Stimulated activated CD8-positive, alpha-beta memory T cell treated with anti-CD3 and anti-CD28 coated beads, Interleukin-2, amount 100 ng/mL, for 48 hours (primary cell): ENCODE data around the gene SP140L.
A peak's percentile ranks its signal among the peaks of the same experiment; 100 is the strongest.
"Not testable (repeated sequence)": the region's sequence is repeated elsewhere in the genome, so short reads cannot be mapped to it uniquely, and the experiment has no call there.

Source experiments
- DNase-seq, 2 donors: peaks; one replicate each; pipeline ENCODE4 v3.0.0-alpha.2; 2020; ENCODE audit warnings: low read depth in 2 of 2

SP140L gene

GRCh38 chr2:230362030-230362691 is 35.2 kb downstream of the SP140L start:
- no peak for DNase-seq

DNA sequence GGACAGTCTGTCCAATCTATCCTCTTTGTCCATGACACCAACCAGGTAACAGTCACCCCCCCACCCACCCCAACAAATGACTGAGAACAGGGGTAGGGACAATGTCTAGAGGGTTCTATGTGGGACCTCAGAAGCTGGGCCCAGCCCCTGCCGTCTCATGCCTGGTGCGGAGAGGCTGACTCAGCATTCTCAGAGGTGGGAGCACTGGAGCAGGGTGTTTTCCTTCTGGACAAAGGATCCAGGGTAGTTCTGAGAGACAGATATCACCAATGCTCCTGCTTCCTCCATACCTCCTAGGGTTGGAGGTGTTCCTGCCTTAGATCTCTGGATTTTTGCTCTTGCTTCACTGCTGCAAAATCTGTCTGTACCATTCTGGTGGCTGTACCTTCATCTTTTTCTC is 55.1 kb downstream of the SP140L start:
- no peak for DNase-seq

DNA sequence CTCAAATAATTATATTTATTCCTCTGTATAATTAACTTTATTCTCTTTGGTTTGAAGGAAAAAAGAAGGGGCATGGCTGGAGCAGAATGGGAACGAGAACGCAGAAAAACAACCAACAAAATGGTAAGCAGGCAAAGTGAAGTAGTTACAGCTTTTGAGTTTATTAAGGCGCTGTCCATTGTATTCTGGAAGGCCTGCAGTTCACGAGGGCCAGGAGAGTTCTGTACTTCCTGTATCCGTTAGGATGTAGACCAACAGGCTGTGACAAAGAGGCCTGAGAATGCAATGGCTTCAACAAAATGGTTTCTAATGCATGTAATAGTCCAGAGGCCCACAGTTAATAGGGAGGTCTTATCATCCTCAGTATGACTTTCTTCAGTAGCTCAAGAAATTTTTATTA is 56.5 kb downstream of the SP140L start:
- no peak for DNase-seq

GRCh38 chr2:230384986-230385385 is 58.0 kb downstream of the SP140L start:
- no peak for DNase-seq

DNA sequence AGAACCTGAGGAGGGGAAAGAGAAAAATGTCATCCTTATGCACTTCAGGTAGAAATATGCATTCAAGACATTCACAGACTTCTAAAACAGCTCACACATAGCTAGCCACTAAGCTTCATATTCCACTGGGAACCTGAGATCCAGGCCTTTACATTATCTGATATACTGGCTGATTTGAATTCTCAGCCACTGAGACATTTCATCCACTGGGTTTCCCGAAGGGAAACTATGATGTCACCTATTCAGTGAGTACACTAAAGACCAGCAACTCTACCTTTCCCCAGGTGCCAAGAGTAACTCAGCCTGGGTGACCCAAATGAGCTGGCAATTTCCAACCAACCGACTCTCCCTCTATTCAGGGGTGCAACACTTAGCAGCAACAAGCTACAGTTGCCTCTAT is 67.3 kb downstream of the SP140L start:
- no peak for DNase-seq

DNA sequence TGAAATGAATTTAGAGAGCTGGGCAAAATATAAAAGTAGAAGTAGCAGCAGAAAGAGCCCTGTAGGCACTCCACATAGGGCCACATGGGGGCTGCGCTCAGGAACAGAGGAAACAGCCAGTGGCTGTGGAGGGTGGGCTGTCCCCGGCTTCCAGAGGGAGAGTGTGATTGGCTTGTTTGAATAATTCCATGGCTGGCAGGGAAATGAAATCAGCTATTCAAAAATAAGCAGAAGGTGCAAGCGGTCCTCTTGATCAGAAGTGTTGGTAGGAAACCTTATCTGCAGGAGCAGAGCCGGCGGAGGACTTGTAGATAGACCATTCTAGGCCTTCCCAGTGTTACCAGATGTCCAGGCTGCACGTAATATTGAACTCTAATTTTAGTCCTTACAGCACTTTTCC is 71.7 kb downstream of the SP140L start:
- not testable (repeated sequence) for DNase-seq

DNA sequence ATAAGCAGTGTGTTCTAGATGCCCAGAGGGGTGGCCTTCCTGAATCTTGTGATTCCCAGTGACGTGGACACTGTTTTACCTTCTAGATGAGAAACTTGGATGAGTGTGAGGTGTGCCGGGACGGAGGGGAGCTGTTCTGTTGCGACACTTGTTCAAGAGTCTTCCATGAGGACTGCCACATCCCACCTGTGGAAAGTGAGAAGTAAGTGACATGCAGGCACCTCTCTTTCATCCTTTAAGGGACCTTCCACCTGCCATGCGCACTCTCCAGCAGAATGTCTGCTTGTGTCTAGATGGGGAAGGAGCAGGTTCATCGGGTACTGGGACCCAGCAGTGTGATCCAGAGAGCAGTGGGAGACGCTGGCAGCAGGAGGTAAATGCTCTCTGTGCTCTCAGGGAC is 73.0 kb downstream of the SP140L start:
- no peak for DNase-seq

GRCh38 chr2:230400454-230400853 is 73.5 kb downstream of the SP140L start:
- DNase-seq, result no peak

- DNase-seq, result not testable (repeated sequence)
Measured at GRCh38 chr2:230401026-230401425, 74.0 kb downstream of the SP140L start.

- DNase-seq, result no peak
Measured at GRCh38 chr2:230403746-230404145, 76.8 kb downstream of the SP140L start.

- DNase-seq, result no peak
Measured at GRCh38 chr2:230405824-230406223, 78.8 kb downstream of the SP140L start.

GRCh38 chr2:230408244-230408842 is 81.3 kb downstream of the SP140L start:
- DNase-seq, result no peak

- not testable (repeated sequence) for DNase-seq
Measured at GRCh38 chr2:230409316-230409715, 82.3 kb downstream of the SP140L start.

- no peak for DNase-seq
Measured at GRCh38 chr2:230410263-230410662, 83.3 kb downstream of the SP140L start.

- no peak for DNase-seq
Measured at GRCh38 chr2:230410861-230411569, 84.0 kb downstream of the SP140L start.

- peak; percentile 40 for DNase-seq
Measured at GRCh38 chr2:230411570-230412370, 84.8 kb downstream of the SP140L start.

- no peak for DNase-seq
Measured at GRCh38 chr2:230412371-230412711, 85.3 kb downstream of the SP140L start.

DNA sequence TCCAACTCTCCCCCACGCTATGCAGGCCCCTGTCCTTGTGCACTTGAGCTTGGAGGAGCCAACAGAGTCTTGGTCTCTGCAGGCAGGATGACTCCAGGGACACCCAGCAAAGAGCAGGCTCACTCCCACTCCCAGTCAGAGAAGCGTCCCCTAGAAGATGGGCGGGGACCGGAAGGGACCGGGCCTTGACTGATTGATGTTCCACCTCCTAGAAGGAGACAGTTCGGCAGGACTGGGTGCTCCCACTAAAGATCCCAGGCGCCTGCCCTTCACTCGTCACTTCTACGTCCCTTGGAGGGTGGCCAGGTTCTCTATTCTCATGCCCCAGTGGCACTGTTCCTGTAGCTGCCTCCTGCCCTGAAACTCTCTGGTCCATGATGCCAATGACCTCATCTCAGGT is 85.9 kb downstream of the SP140L start:
- no peak for DNase-seq

DNA sequence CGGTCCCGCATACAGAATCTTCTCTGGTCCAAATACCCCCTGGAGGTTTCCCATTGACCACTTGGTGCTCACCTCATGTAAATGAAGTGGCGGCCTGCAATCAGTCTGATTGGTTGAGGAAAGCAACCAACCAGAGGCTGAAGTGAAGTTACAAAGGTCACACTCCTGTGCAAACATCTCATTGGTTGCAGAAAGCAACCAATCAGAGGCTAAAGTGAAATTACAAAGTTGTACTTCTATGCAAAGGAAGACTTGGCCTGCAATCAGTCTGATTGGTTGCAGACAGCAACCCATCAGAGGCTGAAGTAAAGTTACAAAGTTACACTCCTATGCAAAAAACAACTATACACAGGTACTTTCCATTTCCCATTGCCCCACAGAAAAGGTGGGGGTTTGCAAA is 86.5 kb downstream of the SP140L start:
- DNase-seq, result no peak

DNA sequence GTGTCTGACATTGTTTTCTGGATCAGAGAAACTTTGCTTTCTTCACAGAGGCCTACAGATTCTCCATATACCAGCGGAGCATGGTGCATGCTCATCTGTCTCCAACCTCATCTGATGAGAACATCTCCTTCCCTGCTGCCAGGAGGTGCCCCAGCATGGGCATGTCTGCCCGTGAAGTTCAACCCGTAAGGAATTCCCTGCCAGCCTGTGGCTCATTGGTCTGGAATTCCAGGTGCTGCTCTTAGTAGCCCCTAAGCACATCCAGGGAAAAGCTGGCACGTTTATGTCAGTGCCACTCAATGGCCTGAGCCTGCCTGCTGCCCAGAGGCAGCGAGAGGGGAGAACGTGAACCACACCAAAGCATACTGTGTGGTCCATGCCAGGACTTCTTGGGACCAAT is 87.3 kb downstream of the SP140L start:
- no peak for DNase-seq

- DNase-seq, result peak; percentile 61 to 71
Measured at GRCh38 chr2:230416061-230416721, 89.2 kb downstream of the SP140L start, which contains the start of gene SP100. Gene SP100 (plus strand): TSS chr2:230416201. CDS start chr2:230416297, 96 bp downstream.

- no peak for DNase-seq
Measured at GRCh38 chr2:230417436-230417835, 90.4 kb downstream of the SP140L start.
